GM12878 (cell line): Measurements from ENCODE around the gene HGS.

Source experiments
- EGR1 ChIP-seq, 2 experiments: IDR thresholded peaks; 1 replicate in 1 of 2; 2 replicates in 1 of 2; pipeline ENCODE4 v1.6.1; 2011 to 2012; ENCODE audit warnings: low read depth in 2 of 2, low read length in 2 of 2, borderline replicate concordance in 1 of 2, mild to moderate bottlenecking in 1 of 2, moderate library complexity in 1 of 2
- NFYB ChIP-seq: IDR thresholded peaks from 2 replicates; pipeline ENCODE4 v1.6.1; 2011; ENCODE audit warnings: low read depth, mild to moderate bottlenecking, low read length, improper control_type of control experiment, moderate library complexity; ENCODE audit not compliant: insufficient read depth
- POU2F2 ChIP-seq: IDR thresholded peaks from 3 replicates; pipeline ENCODE4 v1.6.1; 2011; ENCODE audit warnings: low read depth, mild to moderate bottlenecking, low read length, borderline replicate concordance
- SIX5 ChIP-seq: IDR thresholded peaks from 2 replicates; pipeline ENCODE4 v1.6.1; 2011; ENCODE audit warnings: mild to moderate bottlenecking, low read depth, low read length, moderate library complexity; ENCODE audit not compliant: severe bottlenecking

DNA sequence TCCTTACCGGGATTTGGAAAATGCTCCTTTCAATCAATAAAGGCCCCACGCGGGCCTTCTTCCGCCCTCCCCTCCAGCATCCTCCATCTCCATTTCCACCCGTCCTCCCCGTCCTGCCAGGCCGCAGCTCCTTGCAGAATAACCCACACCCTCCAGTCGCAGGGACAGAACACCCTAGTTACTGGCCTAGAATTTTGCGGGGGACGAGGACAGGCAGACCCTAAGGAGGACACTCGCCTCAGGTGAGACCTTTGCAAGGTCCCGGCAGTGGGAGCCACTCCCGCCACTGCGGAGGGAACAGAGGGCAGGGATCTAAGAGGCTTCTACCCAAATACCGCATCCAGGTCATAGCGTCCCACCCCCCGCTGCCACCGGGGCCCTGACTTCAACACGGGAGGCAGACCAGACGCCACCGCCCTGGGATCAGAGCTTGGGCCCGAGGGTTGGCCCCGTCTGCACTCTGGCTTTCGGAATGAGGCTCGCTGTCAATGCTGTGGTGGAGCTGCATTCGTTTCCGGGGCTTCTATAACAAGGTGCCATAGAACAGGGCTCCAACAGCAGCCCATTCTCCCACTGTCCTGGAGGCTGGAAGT lies 55.1 kb downstream of the HGS start:
- TF ChIP-seq EGR1 (IDR thresholded peaks at IDR 0.05; ENCODE audit: borderline replicate concordance in 1 of 2, low read depth in 2 of 2, low read length in 2 of 2): no peak
- no peak for TF ChIP-seq POU2F2
- TF ChIP-seq NFYB: no peak
- no peak for TF ChIP-seq SIX5
